Erythroblast (primary cell): ENCODE measurements around the gene COA1.

Experiments used
- GATA1 ChIP-seq: IDR thresholded peaks from 2 replicates; pipeline ENCODE4 v1.6.1; 2011; ENCODE audit warnings: low read depth, mild to moderate bottlenecking, control low read depth, low read length, moderate library complexity
- POLR2A ChIP-seq: IDR thresholded peaks from 2 replicates; pipeline ENCODE4 v1.6.1; 2011; ENCODE audit warnings: mild to moderate bottlenecking, low read length

DNA sequence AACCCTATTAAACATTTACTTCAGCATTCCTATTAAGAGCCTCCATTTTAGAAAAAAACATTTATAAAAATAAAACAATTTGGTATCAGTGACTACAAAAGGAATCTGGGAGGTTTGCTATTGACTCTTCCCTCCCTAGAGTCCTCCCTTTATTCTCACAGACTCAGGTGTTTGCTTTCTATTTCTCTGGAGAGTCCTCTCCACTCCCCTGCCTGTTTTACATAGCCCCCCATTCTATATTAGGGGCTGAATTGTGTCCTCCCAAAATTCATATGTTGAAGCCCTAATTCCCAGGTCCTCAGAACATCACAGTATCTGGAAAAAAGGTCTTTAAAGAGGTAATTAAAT, 69.8 kb downstream of the COA1 start:
- TF ChIP-seq POLR2A (no peak), GATA1 (no peak)
